A375 (cell line): ENCODE data around the gene HECA. TPM values are rescaled to one million over a fixed set of nuclear protein-coding genes. Genes with fewer than 3 reads are reported as not detected.

Source experiments
- total RNA-seq: library from RNA; depleted of rRNA; stranded (reverse); fragments of >200 nt; shearing (Covaris generic); gene quantifications from 2 replicates; pipeline ENCODE4 v1.2.3, GENCODE V29; 2014; rRNA removed

HECA gene
- total RNA-seq = 7.0 and 7.9 TPM in 2 replicates

GRCh38 chr6:139134817-139135577 lies at the start of gene HECA:
Gene HECA (plus strand): TSS chr6:139135080. CDS start chr6:139135397, 317 bp downstream.

Other genes with a start within 250 kb of the HECA start
- 17.4 and 21.7 TPM in 2 replicates for gene REPS1, start 146.8 kb upstream of the HECA start, total RNA-seq
- gene ABRACL, start 106.3 kb upstream of the HECA start, total RNA-seq = 25.5 and 33.6 TPM in 2 replicates
- gene TXLNB, start 156.9 kb downstream of the HECA start, total RNA-seq = 0.04 TPM in 1 of 2 replicates, not detected in the other
- gene CITED2, start 239.6 kb downstream of the HECA start, total RNA-seq = 47.5 and 51.6 TPM in 2 replicates